ENCODE measurements around the gene GFER.

Gene GFER

DNA sequence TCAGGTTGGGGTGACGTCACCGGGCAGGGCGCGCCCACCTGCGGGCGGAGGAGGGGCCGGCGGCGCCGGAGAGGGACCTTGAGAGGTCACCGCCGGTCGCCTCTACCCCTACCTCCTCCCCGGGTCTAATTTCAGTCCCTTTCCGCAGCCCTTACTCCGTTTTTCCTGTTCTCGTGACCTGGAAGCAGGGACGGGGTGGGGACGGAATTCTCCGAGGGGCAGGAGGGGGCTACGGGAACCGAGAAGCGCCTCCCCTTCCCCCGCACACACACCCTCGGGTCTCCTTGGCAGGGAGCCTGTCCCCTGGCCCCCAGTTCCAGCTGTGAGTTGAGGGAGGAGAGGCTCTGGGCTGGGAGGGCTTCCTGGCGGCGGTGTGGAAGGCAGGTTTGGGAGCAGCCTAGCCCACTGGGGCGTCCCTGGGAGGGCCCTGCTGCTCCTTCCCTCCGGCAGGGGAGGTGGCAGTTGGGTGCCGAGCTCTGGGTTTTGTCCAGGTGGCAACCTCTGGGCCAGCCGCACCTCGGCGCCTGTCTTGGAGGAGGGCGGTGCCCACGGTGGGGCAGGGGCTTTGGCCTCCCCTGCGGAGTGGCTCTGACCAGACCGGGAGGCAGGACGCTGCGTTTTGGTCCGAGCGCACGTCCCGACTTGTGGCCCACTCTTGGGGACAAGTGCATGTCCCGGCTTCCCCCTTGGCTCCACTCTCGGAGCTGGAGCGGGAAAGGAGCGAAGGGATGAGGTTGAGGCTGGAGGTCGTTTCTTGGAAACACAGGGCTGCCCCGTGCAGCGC lies 6.5 kb downstream of the GFER start:
- no peak for DNase-seq

DNA sequence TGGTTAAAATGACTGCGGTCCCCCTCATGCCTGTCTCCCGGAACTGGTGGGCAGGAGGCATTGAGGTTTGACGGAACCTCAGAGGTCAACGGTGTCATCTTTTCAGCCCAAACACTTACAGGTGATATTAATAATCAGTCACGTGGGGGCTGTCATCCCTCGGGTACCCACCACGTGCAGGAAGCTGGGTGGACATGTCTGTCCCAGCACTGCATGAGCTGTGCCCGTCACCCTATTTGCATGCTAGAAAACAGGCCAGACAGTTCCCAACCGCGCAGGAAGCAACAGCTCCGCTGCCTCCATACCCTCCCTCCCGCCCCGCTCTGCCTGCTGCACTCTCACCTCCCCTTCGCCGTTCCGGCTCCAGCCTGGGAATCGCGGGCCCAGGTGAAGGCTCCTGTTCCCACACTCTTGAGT lies 7.2 kb downstream of the GFER start:
- DNase-seq = no peak

DNA sequence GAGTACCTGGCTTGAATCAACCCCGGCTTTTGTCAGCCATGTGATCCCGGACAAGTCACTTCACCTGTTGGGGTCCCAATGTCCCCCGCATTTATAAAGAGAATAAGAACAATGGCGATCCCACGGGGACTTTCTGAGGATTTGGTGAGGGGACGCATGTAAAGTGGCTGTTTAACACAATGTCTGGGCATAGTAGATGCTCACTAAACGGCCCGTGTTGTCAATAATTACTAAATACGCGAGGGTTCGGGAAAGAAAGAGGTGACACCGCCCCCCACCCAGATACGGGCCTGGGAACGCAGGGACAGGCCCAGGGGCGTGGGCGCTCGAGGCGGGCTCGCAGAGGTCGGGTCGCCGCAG lies 7.6 kb downstream of the GFER start:
- no peak for DNase-seq

DNA sequence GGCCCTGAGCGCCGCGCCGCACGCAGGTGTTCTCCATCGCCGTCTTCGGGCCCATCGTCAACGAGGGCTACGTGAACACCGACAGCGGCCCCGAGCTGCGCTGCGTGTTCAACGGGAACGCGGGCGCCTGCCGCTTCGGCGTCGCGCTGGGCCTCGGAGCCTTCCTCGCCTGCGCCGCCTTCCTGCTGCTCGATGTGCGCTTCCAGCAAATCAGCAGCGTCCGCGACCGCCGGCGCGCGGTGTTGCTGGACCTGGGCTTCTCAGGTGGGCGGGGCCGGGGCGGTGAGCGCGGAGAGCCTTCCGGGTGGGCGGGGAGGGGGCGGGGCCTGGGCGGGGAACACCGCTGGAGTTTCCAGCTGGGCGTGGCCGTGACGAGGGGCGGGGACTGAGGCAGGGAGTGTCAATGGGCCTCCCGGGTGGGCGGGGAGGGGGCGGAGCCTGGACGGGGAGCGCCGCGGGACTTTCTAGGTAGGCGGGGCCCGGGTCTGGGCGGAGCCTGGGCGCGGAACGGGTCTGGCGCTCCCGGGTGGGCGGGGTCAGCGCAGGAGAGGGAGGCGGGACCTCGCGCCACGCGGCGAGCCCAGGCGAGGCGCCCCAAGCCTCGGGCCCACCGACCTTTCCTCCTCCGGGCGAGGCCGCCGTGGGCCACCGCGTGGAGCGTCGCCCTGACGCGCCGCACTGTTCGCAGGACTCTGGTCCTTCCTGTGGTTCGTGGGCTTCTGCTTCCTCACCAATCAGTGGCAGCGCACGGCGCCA lies 8.1 kb downstream of the GFER start:
- peak; percentile 93 to 96 for DNase-seq

DNA sequence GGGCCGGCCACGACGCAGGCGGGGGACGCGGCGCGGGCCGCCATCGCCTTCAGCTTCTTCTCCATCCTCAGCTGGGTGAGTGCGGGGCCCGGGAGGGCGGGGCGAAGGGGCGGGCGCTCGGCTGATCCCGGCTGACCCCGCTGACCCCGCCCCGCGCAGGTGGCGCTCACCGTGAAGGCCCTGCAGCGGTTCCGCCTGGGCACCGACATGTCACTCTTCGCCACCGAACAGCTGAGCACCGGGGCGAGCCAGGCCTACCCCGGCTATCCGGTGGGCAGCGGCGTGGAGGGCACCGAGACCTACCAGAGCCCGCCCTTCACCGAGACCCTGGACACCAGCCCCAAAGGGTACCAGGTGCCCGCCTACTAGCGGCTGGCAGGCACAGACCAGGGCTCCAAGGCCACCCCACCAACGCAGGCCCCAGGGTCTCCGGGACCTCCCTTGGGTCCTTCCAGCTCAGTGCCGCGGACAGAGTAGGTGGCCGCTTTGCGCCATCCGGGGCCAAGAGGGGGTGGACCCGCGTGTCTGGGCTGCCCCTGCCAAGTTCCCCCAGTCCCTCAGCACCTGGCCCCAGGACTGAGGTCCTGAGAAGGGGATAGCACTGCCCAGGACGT lies 8.8 kb downstream of the GFER start:
- no peak for DNase-seq

DNA sequence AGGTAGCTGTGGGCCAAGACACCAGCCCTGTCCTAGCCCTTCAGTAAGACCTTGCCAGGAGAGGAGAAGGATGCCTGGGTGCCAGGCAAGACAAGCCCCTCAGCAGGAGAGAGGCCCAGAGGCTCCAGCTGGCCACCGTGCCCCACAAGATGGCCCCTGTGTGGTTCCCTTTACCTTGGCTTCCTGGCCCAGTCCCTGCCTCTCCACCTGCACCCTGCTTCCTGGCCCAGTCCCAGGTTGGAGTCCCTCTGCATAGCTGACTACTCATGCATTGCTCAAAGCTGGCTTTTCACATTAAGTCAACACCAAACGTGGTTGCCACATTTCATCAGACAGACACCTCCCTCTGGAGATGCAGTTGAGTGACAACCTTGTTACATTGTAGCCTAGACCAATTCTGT lies 9.7 kb downstream of the GFER start:
- no peak for DNase-seq

DNA sequence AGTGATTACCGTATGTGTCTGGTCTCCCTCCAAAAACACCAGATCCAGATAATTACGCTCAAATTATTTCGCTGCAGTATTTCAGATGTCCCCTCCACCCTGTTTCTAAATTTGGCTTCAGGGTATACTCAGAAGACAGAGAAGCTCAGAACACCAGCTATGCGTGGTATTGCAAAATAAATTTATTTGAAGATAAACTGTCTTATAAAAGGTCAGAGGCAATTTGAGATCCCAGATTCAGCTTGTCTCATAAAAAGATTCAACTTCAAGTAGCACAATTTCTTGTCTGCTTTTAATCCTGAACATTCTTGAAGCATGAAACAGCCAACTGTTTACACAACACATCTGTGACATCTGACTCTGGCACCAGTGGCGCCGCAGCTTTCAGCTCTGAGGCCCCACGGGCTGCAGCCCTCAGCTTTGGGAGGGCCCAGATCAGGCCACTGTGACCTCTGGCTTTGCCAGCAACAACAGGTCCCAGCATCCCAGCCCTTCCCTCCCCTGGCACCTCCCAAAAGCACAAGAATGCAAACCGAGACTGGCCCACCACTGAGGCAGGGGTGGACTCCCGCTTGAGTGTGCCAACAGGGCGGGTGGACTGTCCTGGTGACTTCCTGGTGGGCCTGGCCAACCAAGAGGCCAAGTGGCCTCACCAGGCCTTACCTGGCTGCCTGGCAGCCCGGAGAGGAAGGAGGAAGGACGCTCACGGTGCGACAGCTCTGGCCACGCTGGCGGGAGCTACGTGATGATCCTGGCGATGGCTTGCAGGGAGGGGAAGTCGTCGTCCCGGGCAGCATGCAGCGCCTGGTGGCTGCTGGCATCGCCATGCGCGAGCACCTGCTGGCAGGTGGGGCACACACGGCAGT lies 13.7 kb downstream of the GFER start:
- no peak for DNase-seq

DNA sequence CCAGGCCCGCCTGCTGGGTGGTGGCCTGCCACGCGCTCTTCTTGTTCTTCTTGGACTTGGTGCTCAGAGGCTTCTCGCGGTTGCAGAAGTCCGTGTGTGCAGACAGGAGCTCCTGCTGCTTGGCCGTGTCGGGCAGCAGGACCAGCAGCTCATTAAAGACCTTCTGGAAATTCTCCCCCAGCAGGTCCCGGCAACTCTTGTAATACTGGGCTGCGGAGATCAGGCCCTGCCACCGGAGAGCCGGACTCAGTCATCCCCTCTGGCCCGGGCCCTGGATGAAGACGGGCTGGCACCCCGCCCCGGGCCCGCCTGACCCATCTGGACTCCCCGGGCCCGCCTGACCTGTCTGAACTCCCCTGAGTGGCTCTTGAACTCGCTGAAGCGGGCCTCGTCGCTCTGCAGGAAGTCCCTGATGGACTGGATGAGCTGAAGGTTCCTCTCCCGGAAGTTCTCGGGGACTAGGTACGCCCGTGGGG lies 14.4 kb downstream of the GFER start:
- DNase-seq = no peak

DNA sequence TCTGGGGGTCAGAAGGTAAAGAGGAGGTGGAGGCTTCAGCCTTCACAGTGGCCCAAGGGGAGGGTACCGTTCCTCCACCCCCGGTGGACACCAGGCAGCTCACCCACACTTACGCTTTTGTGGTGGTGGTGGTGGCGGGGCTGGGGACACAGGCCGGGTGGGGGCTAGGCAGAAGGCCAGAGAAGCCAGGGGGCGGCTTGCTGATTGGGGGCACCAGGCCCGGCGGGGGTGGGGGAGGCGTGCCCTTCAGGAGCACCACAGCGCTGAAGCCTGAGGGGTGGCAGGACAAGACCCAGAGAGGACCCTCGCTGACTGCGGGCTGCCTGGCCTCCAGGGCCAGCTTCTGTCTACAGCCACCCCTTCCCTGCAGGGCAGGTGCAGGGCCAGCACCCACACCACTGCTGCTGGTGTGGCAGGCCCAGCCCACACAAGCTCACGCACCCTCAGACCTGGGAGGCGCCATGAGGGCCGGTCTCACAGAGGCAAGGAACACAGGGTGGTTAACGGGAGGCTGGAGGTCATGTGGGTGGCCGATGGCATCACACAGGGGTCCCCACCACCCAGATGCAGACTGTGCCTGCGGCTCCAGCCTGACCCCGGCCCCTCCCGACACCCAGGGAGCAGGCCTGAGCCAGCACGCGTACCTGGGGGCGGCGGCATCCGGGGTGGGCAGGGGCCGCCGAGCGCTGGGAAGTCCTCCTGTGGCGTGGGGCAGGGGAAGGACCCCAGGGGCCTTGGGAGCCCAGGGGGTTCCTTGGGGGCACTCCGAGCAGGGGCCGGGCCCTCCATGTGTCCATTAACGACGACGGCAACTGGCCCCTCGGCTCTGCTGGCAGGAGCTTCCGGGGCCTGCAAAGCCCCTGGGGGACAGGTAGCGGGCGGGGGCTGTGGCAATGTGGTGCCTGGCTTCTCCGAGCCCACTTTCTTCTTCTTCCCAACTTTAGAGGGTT lies 15.1 kb downstream of the GFER start:
- no peak for DNase-seq

DNA sequence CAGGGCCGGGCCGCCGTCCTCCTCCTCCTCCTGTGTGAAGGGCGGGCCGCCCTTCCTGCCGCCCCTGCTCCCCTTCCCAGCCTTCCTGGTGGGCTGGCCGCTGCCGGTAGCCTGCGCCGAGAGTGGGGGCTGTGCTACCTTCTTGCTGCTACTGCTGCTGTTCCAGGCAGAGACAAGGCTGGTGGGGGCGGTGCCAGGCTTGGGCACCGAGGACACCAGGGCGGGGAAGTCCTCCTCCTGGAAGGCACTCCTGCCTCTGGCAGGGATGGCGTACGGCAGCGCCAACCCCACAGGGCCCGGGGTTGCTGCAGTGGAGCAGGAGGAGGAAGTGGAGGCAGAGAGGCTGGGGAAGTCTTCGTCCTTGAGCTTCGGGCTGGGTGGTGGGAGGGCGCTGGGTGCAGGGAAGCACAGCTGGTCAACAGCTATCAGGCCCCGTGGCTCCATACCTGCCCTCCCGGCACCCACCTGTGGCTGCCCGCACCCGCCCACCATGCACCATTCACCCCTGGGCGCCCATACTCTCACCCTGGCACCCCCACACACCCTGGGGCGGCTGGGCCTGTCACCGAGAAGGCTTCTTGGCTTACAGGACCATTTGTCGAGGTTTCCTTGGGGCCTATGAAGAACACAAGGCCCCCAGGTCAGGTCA lies 16.0 kb downstream of the GFER start:
- no peak for DNase-seq

DNA sequence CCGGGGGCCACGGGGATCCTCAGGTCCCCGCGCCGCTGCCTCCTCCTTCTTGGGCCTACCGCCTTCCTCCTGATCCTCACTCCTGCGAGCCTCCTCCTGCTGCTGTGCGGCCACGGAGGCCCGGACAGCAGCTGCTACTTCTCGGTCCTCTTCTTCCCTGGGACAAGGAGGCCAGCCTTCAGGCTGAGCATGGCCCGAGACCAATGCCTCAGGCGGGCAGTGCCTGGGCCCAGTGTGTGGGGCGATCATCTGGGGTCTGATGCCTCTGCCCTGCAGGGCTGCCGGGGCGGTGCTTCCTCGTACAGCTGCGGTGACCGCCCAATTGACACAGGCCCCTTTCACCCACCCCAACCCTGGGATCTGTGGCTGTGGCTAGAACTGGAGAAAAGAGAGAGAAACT lies 17.0 kb downstream of the GFER start:
- no peak for DNase-seq

DNA sequence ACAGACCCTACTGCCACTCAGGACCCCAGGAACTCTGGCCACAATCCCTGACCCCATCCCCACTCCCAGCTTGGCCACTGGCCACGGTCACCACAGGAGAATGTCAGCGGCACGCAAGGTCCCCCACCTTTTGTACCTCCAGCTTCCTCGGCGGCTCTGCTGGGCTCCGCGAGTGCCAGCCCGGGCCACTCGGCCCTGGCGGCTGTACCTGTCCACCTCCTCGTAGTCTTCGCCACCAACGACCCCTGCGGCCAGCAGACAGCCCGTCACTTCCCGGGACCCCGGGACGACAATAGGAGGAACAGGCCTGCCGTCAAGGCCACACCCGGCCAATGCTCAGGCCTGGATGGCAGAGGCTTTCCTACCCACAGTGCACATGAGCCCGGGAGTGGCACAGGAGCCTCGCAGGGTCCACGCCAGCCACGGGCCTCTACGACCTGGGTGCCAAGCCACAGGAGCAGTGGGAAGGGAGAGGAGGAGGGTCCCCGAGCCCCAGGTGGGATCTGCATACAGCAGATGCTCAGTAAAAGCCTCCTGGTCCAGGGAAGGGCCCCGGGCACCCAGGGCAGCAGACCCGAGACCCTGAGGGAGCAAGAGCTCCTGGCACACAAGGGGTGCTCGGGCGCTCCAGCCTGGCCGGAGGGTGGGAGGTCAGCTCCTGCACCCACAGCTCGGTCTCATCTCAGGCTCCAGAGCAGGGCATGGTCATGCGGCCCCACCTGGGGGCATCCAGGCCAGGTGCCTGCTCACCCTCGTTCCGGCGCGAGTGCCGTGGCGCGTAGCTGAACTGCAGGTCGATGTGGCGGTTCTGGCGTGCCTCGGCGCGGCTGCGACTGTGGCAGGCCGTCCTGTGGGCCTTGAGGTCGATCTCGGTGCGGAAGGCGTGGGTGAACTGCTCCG lies 17.7 kb downstream of the GFER start:
- no peak for DNase-seq

DNA sequence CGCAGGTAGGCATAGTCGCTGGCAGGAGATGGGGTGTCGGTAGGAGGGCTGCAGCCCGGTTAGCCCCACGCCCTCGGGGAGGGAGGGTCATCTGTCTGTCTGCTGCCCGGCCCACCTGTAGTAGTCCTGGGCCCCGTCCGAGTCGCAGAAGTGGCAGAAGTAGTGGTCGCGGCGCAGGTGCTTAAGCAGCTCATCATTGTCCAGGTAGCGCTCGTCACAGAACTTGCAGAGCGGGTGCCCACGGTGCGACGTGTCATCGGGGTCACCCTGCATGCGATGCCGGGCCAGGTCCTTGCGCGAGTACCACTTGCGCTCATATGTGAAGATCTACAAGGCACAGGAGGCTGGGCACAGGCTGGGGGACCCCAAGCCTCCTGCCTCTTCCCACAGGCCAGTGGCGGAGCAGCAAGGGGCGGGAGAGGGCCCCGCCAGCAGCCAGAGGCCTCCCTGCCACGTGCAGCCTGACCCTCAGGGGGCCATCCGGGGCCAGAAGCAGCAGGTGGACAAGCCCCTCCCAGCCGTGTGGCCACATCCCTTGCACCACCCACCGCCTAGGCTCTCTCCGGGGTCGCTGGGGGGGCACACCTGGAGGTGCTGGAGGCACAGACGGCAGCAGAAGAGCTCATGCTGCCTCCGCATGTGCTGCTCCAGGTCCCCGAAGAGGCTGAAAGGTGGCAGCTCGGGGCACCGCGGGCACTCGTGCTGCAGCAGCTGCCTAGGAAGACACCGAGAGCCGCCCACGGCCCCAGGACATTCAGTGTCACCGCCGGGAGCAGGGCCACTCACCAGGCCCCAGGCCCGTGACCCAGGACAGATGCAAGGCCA lies 18.6 kb downstream of the GFER start:
- DNase-seq = no peak

DNA sequence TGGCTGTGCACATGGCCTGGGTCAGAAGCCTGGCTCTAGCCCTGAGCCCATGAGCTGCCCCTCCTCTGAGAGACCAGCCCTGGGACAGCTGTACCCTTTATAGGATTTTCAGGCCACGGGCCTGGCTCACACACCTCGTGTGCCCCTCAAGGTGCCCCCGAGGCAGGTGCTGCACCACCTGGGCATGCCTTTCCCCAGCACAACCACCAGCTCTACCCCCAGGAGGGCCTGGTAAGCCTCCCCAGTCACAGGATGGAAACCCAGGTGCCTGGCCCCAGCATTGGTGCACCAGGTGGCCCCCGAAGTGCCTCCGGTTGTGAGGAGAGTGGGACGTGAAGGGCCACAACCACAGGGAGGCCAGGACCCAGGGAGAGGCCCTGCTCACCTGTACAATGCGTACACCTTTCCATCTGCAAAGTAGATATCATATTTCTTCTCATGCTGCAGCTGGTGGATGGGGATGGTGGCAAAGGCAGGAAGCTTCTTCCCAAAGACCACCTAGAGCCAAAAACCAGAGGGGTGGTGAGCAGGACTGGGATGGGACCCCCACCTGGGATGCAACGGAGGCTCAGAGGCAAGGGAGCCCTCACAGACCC lies 19.3 kb downstream of the GFER start:
- no peak for DNase-seq

DNA sequence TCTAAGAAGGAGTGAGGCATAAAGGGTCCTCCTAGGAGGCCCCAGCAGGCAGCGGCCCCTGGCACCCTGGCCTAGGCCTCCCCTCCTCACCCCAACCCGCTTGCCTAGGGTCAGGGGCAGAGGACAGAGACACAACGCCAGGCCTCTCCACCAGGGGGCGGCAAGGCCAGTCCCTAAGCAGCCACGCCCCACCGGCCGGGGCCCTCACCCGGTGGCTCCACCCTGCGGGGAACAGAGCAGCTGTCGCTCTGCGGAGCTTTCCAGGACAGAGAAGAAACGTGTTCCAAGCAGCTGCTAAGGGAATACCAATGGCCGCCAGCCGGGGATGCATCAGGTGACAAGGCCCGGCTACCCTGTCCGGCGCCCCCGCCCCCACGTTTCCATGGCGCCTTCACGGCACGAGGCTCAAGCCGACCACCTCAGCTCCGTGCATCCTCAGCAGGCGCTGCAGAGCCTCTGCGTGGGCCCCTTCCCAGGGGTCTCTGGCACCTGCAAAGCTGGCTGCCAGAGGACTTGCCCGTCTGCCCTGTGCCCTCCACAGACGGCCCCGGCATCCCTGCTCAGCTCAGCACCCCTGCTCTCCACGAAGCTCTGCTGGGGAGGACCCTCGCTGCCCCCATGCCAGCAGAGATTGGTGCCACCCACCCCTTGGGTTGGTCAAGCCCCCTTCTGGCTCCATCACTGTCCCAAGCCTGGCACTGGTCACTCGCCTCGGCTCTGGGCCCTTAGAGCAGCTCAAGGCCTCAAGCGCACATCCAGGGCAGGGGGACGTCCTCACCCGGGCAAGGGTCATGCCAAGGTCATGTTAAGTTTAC lies 20.0 kb downstream of the GFER start:
- DNase-seq = peak; percentile 90 to 92

DNA sequence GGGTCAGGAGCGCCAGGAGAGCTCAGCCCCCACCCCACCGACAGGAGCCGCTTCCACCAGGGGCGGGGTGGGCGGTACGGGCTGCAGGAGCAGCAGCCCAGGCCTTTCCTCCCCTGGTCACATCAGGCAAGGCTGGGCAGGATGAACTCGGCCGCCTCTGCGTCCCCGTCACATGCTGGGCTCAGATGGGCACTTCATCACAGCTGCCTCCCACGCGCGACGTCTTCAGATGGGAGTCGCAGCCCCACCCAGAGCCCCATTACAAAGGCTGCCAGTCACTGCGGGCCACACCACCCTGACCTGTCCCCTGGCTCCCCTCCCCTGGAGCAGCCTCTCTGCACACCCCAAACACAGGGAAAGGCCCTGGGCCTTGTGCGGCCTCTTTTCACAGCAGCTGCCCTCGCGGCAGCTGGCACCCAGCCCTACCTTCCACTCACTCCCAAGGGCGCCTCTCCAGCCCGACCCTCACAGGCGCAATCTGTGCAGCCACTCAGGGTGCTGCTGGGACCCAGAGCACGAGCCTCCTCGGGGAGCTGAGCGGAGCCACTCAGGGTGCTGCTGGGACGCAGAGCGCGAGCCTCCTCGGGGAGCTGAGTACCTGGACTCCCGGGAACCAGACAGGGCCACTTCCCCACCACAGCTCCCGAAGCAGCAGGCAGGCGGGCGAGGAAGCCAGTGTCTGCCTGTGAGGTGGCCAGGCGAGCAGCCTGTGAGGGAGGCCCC lies 21.0 kb downstream of the GFER start:
- DNase-seq = peak; percentile 60 to 67

DNA sequence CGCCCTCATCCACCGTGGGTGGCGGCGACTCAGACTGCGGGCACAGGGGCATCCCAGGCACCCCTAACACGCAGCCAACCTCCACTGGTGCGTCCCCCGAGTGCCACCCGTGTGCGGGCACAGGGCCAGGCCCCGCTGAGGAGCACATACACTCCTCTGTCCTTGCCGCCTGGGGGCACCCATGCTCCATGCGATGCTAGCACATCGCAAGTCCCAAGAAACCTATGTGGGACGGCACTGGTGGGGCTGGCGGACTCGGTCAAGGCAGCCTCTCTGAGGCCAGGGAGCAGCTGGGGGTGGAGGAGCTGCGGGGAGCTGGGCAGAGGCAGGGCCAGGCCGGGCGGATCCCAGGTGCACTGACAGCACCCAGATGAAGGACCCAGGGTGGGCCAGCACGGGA lies 21.7 kb downstream of the GFER start:
- peak; percentile 62 to 73 for DNase-seq
